Measurements from ENCODE around the gene RNF151. TPM values are rescaled to one million over a fixed set of nuclear protein-coding genes. Genes with fewer than 3 reads are reported as not detected.

RNF151 gene
- total RNA-seq, 1 donor from 2014 or later, result not detected

DNA sequence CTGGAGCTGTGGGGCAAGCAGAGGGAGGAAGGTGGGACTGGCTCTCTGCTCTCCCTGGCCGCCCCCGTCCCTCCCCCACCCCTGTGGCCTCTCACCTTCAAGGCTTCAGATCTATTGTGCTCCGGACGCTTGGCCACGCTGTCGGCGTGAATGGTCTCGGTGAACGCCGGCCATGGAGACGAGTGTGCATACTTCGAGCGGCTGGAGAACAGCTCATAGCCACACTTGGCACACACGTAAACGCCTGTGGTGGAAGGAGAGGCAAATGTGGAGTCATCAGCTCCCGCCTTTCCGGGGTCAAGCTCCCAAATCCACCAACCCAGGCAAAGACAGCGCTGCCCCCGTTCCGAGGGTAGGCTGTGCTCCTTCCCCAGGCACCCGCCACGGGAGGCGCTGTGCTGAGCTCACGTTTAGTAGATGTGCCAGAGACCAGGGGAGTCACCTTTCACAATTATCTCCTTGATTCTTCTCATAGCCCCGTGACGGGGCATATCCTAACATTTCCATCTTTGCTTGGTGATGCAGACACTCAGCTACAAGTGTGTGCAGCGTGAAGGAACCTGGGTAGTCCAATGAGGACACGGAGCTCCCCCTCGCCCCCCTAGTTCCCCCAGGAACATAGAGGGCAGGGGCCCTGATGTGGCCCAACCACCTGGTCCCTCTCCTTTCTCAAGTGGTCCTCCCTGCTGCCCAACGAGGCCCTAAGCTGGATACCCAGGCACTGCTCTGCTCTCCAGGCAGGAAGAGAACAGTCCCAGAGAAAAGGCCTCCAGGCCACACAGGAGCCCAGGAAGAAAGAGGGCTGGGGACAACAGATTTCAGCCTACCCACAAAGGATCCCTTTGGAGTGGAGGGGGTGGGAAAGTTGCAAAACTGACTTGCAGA is 25.3 kb upstream of the RNF151 start:
- H3K4me3 Mint-ChIP-seq, result peak overlapping the region; percentile 90
- no peaks in the 10 kb centered on the region for H3K9me3 Mint-ChIP-seq
- no peak overlapping the region for H3K27ac Mint-ChIP-seq (ENCODE audit: unreplicated experiment)
- H3K4me1 Mint-ChIP-seq, result peaks cover 14% of the 10 kb centered on the region
- H3K27me3 Mint-ChIP-seq (ENCODE audit: low read depth), result no peaks in the 10 kb centered on the region
- no peaks in the 10 kb centered on the region for H3K36me3 Mint-ChIP-seq (ENCODE audit: low read depth)
- peak; percentile 14 for TF ChIP-seq CTCF (conservative IDR thresholded peaks at IDR 0.05)
- no peak for DNase-seq (ENCODE audit: low read depth, low spot score)

- peaks cover 14% of the 10 kb centered on the region for H3K4me1 Mint-ChIP-seq
- no peaks in the 10 kb centered on the region for H3K9me3 Mint-ChIP-seq
- H3K4me3 Mint-ChIP-seq, result peak overlapping the region; percentile 90
- H3K36me3 Mint-ChIP-seq (ENCODE audit: low read depth), result no peaks in the 10 kb centered on the region
- no peaks in the 10 kb centered on the region for H3K27me3 Mint-ChIP-seq (ENCODE audit: low read depth)
- no peak for TF ChIP-seq CTCF (conservative IDR thresholded peaks at IDR 0.05)
- H3K27ac Mint-ChIP-seq (ENCODE audit: unreplicated experiment), result no peak overlapping the region
- no peak for DNase-seq (ENCODE audit: low read depth, low spot score)
Measured at GRCh38 chr16:1942047-1942809, 24.4 kb upstream of the RNF151 start.

- DNase-seq (ENCODE audit: low read depth, low spot score), result peak; percentile 100
- Mint-ChIP-seq H3K36me3 (ENCODE audit: low read depth) (no peaks in the 10 kb centered on the region), H3K27me3 (ENCODE audit: low read depth) (no peaks in the 10 kb centered on the region), H3K4me3 (peak within 1 kb of the TSS; percentile 90), H3K27ac (ENCODE audit: unreplicated experiment) (peak within 1 kb of the TSS; percentile 92), H3K9me3 (no peaks in the 10 kb centered on the region), H3K4me1 (peaks cover 14% of the 10 kb centered on the region)
- no peak for TF ChIP-seq CTCF (conservative IDR thresholded peaks at IDR 0.05)
Measured at GRCh38 chr16:1942810-1943726, 23.6 kb upstream of the RNF151 start, which contains the start of gene MSRB1. MSRB1 (minus strand) TSS chr16:1943199; CDS start chr16:1943156, 43 bp downstream.

- H3K4me1 Mint-ChIP-seq, result peaks cover 14% of the 10 kb centered on the region
- no peak for DNase-seq (ENCODE audit: low read depth, low spot score)
- H3K36me3 Mint-ChIP-seq (ENCODE audit: low read depth), result no peaks in the 10 kb centered on the region
- no peaks in the 10 kb centered on the region for H3K27me3 Mint-ChIP-seq (ENCODE audit: low read depth)
- no peaks in the 10 kb centered on the region for H3K9me3 Mint-ChIP-seq
- peak overlapping the region; percentile 90 for H3K4me3 Mint-ChIP-seq
- H3K27ac Mint-ChIP-seq (ENCODE audit: unreplicated experiment), result no peak overlapping the region
- TF ChIP-seq CTCF (conservative IDR thresholded peaks at IDR 0.05), result no peak
Measured at GRCh38 chr16:1944612-1945199, 21.9 kb upstream of the RNF151 start.

Data from neural crest cell (in vitro differentiated cells).